Fibroblast of villous mesenchyme (primary cell): Measurements from ENCODE around the gene TMEM242. TPM values are rescaled to one million over a fixed set of nuclear protein-coding genes. Genes with fewer than 3 reads are reported as not detected.

Source experiments
- DNase-seq: peaks from one replicate; pipeline ENCODE4 v3.0.0-alpha.2; 2010; ENCODE audit warnings: low read depth
- H3K4me3 ChIP-seq: 2 replicates; pipeline ENCODE4 v1.5.1; 2011; ENCODE audit warnings: low read depth, mild to moderate bottlenecking, low read length
- total RNA-seq: library from RNA; depleted of rRNA; stranded (reverse); fragments of >200 nt; gene quantifications from 2 replicates; pipeline ENCODE4 v1.2.3, GENCODE V29; 2012
- TF ChIP-seq, protein P1 (sequence below): IDR thresholded peaks from 2 replicates; pipeline ENCODE4 v1.5.1; 2012; ENCODE audit warnings: low read depth, mild to moderate bottlenecking, low read length; ENCODE audit not compliant: insufficient read depth

The TMEM242 gene
- total RNA-seq, 1 donor = 4.3 TPM

- peak; percentile 81 for DNase-seq
- no peak overlapping the region for H3K4me3 ChIP-seq
- TF ChIP-seq, protein P1, sequence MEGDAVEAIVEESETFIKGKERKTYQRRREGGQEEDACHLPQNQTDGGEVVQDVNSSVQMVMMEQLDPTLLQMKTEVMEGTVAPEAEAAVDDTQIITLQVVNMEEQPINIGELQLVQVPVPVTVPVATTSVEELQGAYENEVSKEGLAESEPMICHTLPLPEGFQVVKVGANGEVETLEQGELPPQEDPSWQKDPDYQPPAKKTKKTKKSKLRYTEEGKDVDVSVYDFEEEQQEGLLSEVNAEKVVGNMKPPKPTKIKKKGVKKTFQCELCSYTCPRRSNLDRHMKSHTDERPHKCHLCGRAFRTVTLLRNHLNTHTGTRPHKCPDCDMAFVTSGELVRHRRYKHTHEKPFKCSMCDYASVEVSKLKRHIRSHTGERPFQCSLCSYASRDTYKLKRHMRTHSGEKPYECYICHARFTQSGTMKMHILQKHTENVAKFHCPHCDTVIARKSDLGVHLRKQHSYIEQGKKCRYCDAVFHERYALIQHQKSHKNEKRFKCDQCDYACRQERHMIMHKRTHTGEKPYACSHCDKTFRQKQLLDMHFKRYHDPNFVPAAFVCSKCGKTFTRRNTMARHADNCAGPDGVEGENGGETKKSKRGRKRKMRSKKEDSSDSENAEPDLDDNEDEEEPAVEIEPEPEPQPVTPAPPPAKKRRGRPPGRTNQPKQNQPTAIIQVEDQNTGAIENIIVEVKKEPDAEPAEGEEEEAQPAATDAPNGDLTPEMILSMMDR = no peak
Measured at GRCh38 chr6:157244175-157244574, 79.1 kb downstream of the TMEM242 start.

DNA sequence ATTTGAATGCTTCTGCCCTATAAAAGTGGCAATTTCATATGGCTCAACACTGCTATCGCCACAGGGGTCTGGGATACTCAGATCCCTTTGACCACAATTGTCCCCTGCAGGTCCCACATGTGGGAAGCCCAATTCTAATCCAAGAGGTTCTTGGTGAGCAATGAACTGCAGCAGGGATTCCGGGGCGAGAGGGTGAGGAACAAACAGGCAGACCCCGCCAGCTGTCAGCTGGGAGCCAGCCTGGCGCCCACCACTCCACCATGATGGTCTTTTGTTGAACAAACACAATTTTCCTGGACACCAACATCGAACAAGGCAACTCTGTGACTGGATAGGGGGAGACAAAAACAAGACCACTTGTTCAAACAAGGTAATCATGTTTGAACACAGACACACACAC lies 80.5 kb downstream of the TMEM242 start:
- no peak overlapping the region for H3K4me3 ChIP-seq
- TF ChIP-seq, protein P1 = no peak
- DNase-seq = no peak

- no peak overlapping the region for H3K4me3 ChIP-seq
- DNase-seq = no peak
- TF ChIP-seq, protein P1 = no peak
Measured at GRCh38 chr6:157240960-157241311, 82.4 kb downstream of the TMEM242 start.

- DNase-seq = peak; percentile 58
- H3K4me3 ChIP-seq = peak overlapping the region; percentile 40
- TF ChIP-seq, protein P1 = no peak
Measured at GRCh38 chr6:157240059-157240959, 83.0 kb downstream of the TMEM242 start.

- TF ChIP-seq, protein P1 = no peak
- no peak for DNase-seq
- H3K4me3 ChIP-seq = peak overlapping the region; percentile 40
Measured at GRCh38 chr6:157239671-157240058, 83.7 kb downstream of the TMEM242 start.

Other genes with a start within 250 kb of the TMEM242 start
- gene ZDHHC14, start 57.7 kb upstream of the TMEM242 start, total RNA-seq = 2.6 and 4.3 TPM in 2 replicates